Keratinocyte (primary cell): ENCODE results near the gene TNIK.

ENCODE experiments used
- EZH2 ChIP-seq: IDR thresholded peaks from one replicate; pipeline ENCODE4 v1.6.1; 2012; ENCODE audit warnings: inconsistent platforms, mild to moderate bottlenecking, low read length, moderate library complexity
- TF ChIP-seq, protein P1 (sequence below), 3 experiments: IDR thresholded peaks in 1 of 3; conservative IDR thresholded peaks in 1 of 3; optimal IDR thresholded peaks in 1 of 3; 2 replicates in 2 of 3; 3 replicates in 1 of 3; pipeline versions ENCODE3 to v1.5.1; 2011; ENCODE audit warnings: low read length in 3 of 3, mild to moderate bottlenecking in 3 of 3, moderate library complexity in 2 of 3, control low read depth in 1 of 3, inconsistent platforms in 1 of 3; ENCODE audit not compliant: insufficient read depth in 2 of 3; ENCODE audit errors: extremely low read depth in 1 of 3

DNA sequence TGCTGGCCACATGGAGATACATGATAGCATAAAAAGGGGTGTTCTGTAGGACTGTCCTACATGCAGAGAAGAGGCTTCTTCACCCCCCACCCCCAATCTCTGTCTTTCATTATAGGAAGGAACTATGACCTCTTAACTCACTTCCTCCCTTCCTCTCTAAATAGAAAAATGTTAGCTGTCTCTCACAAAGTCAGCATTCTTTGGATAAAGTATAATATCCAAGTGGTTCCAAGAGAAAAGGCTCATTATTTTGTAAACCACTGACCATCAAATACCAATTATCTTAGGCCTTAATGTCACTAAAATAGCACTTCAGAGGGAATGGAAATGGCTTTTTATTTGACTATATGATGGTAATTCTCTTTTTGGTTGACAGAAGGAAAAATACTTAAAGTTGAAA, 338.4 kb downstream of the TNIK start:
- TF ChIP-seq, protein P1, sequence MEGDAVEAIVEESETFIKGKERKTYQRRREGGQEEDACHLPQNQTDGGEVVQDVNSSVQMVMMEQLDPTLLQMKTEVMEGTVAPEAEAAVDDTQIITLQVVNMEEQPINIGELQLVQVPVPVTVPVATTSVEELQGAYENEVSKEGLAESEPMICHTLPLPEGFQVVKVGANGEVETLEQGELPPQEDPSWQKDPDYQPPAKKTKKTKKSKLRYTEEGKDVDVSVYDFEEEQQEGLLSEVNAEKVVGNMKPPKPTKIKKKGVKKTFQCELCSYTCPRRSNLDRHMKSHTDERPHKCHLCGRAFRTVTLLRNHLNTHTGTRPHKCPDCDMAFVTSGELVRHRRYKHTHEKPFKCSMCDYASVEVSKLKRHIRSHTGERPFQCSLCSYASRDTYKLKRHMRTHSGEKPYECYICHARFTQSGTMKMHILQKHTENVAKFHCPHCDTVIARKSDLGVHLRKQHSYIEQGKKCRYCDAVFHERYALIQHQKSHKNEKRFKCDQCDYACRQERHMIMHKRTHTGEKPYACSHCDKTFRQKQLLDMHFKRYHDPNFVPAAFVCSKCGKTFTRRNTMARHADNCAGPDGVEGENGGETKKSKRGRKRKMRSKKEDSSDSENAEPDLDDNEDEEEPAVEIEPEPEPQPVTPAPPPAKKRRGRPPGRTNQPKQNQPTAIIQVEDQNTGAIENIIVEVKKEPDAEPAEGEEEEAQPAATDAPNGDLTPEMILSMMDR (optimal IDR thresholded peaks at IDR 0.05 in 1 of 3, IDR thresholded peaks at IDR 0.05 in 1 of 3, conservative IDR thresholded peaks at IDR 0.05 in 1 of 3; ENCODE audit: extremely low read depth in 1 of 3, insufficient read depth in 2 of 3, low read length in 3 of 3) = no peak
- TF ChIP-seq EZH2 = no peak
